Kidney (tissue), 14 donors: ENCODE data around the gene GPI. TPM values are rescaled to one million over a fixed set of nuclear protein-coding genes. Genes with fewer than 3 reads are reported as not detected.

Experiments
- DNase-seq, 5 donors: peaks; one replicate each; pipeline ENCODE4 v3.0.0-alpha.2; 2013 to 2020
- FAIRE-seq: peaks from 2 replicates; lab custom pipeline; 2012; peaks lifted over from hg19 to GRCh38; lab: Jason Lieb, UNC
- H3K27ac ChIP-seq, 2 donors: one replicate each; pipeline ENCODE4 v1.7.0; 2013; ENCODE audit warnings: low read depth in 2 of 2, low read length in 2 of 2, inconsistent platforms in 1 of 2
- H3K27me3 ChIP-seq: one replicate; pipeline ENCODE4 v1.7.1; 2013; ENCODE audit warnings: low read length, inconsistent platforms; ENCODE audit not compliant: control insufficient read depth, insufficient read depth
- H3K36me3 ChIP-seq, 3 donors: one replicate each; pipeline versions ENCODE4 v1.7.0 to v1.7.1; 2013; ENCODE audit warnings: low read length in 3 of 3, control low read depth in 1 of 3, inconsistent platforms in 1 of 3; ENCODE audit not compliant: insufficient read depth in 3 of 3, control insufficient read depth in 2 of 3
- H3K4me1 ChIP-seq, 3 donors: one replicate each; pipeline versions ENCODE4 v1.7.0 to v1.7.1; 2013; ENCODE audit warnings: low read length in 3 of 3, inconsistent platforms in 1 of 3, low read depth in 1 of 3; ENCODE audit not compliant: control insufficient read depth in 2 of 3, insufficient read depth in 2 of 3
- H3K4me3 ChIP-seq, 3 donors: one replicate each; pipeline versions ENCODE4 v1.7.0 to v1.8.1; 2013; ENCODE audit warnings: low read length in 3 of 3, control low read depth in 1 of 3, inconsistent platforms in 1 of 3
- H3K9ac ChIP-seq, 3 donors: one replicate each; pipeline versions ENCODE4 v1.7.0 to v1.7.1; 2013; ENCODE audit warnings: low read length in 3 of 3, control low read depth in 1 of 3, inconsistent platforms in 1 of 3
- H3K9me3 ChIP-seq, 3 donors: one replicate each; pipeline versions ENCODE4 v1.7.0 to v1.7.1; 2013; ENCODE audit warnings: low read length in 3 of 3, control low read depth in 1 of 3, inconsistent platforms in 1 of 3; ENCODE audit not compliant: control insufficient read depth in 2 of 3, insufficient read depth in 1 of 3
- intact Hi-C: fragments of 100-400 bp; cut with DNase I; formaldehyde crosslinking; loops from one replicate; pipeline ENCODE4 v1.11.1; 2022
- polyA plus RNA-seq: library from polyadenylated mRNA; stranded (reverse); fragments of 350-450 nt; fragmentation: Illumina TruSeq; extraction: RNeasy Lipid Tissue Mini Kit (QIAGEN cat#74804); gene quantifications from one replicate; pipeline ENCODE4 v1.2.3, GENCODE V29; 2014; ENCODE audit warnings: low read depth, low replicate concordance; ENCODE audit not compliant: insufficient read depth
- total RNA-seq: library from RNA; stranded (reverse); fragmentation: NEBNext Ultra II Directional; extraction: Animal tissue kit (Norgen Biotek cat#: 25700); gene quantifications from one replicate; pipeline ENCODE4 v1.2.1, GENCODE V29; 2021
- TF ChIP-seq, protein P1 (sequence below): IDR thresholded peaks from 3 replicates; pipeline ENCODE4 v1.5.1; 2012; ENCODE audit warnings: mild to moderate bottlenecking, moderate library complexity, borderline replicate concordance; ENCODE audit not compliant: insufficient read depth; ENCODE audit errors: extremely low read depth
- donor health status: control.
- donor health status: control.
- donor health status: control.
- donor health status: control.
- donor health status: control.
- donor health status: DM: yes; HTN: yes; CAD: no.
- donor health status: Normal renal cell carcinoma (clear cell type).

GPI gene
- total and polyA plus RNA-seq, 2 donors from 2014 or later, result 257 to 315 TPM

GRCh38 chr19:34426096-34426661, 61.2 kb downstream of the GPI start:
- Histone ChIP-seq H3K4me1 (peaks cover 0 to 4% (median under 1%) of the 10 kb centered on the region in 3 donors), H3K9ac (no peak overlapping the region), H3K4me3 (no peak overlapping the region), H3K27ac (no peak overlapping the region), H3K36me3 (no peaks in the 10 kb centered on the region), H3K9me3 (no peaks in the 10 kb centered on the region), H3K27me3 (no peaks in the 10 kb centered on the region)
- no peak for DNase-seq
- intact Hi-C loops, result no loop called here
- TF ChIP-seq, protein P1, sequence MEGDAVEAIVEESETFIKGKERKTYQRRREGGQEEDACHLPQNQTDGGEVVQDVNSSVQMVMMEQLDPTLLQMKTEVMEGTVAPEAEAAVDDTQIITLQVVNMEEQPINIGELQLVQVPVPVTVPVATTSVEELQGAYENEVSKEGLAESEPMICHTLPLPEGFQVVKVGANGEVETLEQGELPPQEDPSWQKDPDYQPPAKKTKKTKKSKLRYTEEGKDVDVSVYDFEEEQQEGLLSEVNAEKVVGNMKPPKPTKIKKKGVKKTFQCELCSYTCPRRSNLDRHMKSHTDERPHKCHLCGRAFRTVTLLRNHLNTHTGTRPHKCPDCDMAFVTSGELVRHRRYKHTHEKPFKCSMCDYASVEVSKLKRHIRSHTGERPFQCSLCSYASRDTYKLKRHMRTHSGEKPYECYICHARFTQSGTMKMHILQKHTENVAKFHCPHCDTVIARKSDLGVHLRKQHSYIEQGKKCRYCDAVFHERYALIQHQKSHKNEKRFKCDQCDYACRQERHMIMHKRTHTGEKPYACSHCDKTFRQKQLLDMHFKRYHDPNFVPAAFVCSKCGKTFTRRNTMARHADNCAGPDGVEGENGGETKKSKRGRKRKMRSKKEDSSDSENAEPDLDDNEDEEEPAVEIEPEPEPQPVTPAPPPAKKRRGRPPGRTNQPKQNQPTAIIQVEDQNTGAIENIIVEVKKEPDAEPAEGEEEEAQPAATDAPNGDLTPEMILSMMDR, result no peak
- no peak for FAIRE-seq

DNA sequence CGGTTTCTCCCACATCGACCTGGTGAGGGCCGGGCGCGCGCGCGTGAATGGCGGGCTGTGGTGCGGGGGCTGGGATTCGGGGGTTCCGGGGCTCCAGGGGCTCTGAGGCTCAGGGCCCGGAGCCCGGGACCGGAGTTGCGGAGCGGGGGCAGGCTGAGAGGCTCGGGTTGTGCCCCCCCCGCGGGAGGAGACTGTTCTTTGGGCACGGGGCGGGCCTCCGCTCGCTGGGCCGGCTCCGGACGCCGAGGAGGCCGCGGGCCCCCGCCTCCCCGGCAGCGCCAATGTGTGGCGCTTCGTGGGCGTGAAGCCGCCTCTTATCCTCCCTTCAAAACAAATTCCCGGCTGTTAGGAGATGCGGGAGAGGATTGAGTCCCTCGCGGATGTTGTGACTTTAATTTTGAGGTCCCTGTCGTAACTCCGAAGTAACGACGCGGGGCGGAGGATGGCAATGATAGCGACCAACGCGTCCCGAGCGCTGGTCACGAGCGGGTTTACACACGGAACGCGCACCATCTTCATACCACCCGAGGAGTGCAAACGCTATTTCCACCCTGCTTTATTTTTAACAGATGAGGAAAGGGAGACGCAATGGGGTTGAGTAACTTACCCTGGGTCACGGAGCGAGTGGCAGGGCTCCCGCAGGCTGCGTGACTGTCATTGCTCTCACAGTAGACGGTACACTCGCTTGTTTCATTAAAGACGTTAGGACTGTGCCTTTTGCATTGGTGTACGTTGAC, 63.7 kb downstream of the GPI start:
- H3K9ac ChIP-seq, result peak overlapping the region; percentile 42 to 94 (median 91)
- H3K36me3 ChIP-seq, result peaks cover 0 to under 1% (median 0%) of the 10 kb centered on the region in 3 donors
- H3K27me3 ChIP-seq, result no peaks in the 10 kb centered on the region
- TF ChIP-seq, protein P1, result no peak
- H3K4me1 ChIP-seq, result peaks cover 0 to 4% (median 2%) of the 10 kb centered on the region in 3 donors
- H3K9me3 ChIP-seq, result no peaks in the 10 kb centered on the region
- DNase-seq (peak in 3 of 5 donors; percentile 14 to 46 (median 34)), FAIRE-seq (no peak)
- peak overlapping the region; percentile 92 to 97 (median 96) for H3K4me3 ChIP-seq
- intact Hi-C loops, result no loop called here
- H3K27ac ChIP-seq, result peak overlapping the region; percentile 86 to 91

DNA sequence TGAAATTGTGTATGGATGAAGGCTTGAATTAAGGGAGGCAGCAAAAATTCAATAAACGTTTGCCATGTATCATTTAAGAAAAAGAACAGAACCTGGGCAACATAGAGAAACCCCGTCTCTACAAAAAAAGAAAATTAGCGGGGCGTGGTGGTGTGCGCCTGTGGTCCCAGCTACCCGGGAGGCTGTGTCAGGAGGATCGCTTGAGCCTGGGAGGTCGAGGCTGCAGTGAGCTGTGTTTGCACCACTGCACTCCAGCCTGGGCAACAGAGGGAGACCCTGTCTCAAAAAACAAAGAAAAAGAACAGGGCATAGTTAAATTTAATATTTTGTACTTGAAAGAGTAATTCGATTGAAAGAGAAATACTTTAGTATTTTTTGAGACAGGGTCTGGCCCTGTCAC, 64.6 kb downstream of the GPI start:
- no peak for FAIRE-seq
- H3K4me1 ChIP-seq, result peaks cover 0 to 4% (median 2%) of the 10 kb centered on the region in 3 donors
- no peak overlapping the region for H3K27ac ChIP-seq

More for the DNA sequence above, 64.6 kb downstream of the GPI start:
- Histone ChIP-seq H3K9ac (peak overlapping the region in 1 of 3 donors; percentile 91), H3K4me3 (peak overlapping the region; percentile 92 to 97 (median 96)), H3K36me3 (peaks cover 0 to 4% (median 2%) of the 10 kb centered on the region in 3 donors), H3K27me3 (no peaks in the 10 kb centered on the region), H3K9me3 (no peaks in the 10 kb centered on the region)
- intact Hi-C loops, result no loop called here
- no peak for DNase-seq
- TF ChIP-seq, protein P1, result no peak
